ENCODE data around the gene WIPF3.
A peak's percentile ranks its signal among the peaks of the same experiment; 100 is the strongest.

WIPF3 gene

GRCh38 chr7:29918850-29919249, 112.5 kb downstream of the WIPF3 start:
- DNase-seq = no peak

GRCh38 chr7:29919790-29920189, 113.5 kb downstream of the WIPF3 start:
- DNase-seq = no peak

- no peak for DNase-seq
Measured at GRCh38 chr7:29920491-29920890, 114.2 kb downstream of the WIPF3 start.

- peak; percentile 92 to 93 for DNase-seq
Measured at GRCh38 chr7:29921404-29922010, 115.2 kb downstream of the WIPF3 start.

- no peak for DNase-seq
Measured at GRCh38 chr7:29922921-29923700, 116.8 kb downstream of the WIPF3 start.

- no peak for DNase-seq
Measured at GRCh38 chr7:29924006-29924405, 117.7 kb downstream of the WIPF3 start.

- no peak for DNase-seq
Measured at GRCh38 chr7:29924684-29925083, 118.4 kb downstream of the WIPF3 start.

GRCh38 chr7:29926216-29926615, 119.9 kb downstream of the WIPF3 start:
- DNase-seq = no peak

- no peak for DNase-seq
Measured at GRCh38 chr7:29926741-29927140, 120.4 kb downstream of the WIPF3 start.

- no peak for DNase-seq
Measured at GRCh38 chr7:29929018-29929807, 122.9 kb downstream of the WIPF3 start.

- no peak for DNase-seq
Measured at GRCh38 chr7:29935111-29935510, 128.8 kb downstream of the WIPF3 start.

- DNase-seq = no peak
Measured at GRCh38 chr7:29937132-29937531, 130.8 kb downstream of the WIPF3 start.

GRCh38 chr7:29940199-29940598, 133.9 kb downstream of the WIPF3 start:
- no peak for DNase-seq

- DNase-seq = no peak
Measured at GRCh38 chr7:29945259-29945809, 139.0 kb downstream of the WIPF3 start.

GRCh38 chr7:29946428-29947186, 140.3 kb downstream of the WIPF3 start:
- DNase-seq = peak; percentile 19 to 35

- no peak for DNase-seq
Measured at GRCh38 chr7:29948587-29948986, 142.3 kb downstream of the WIPF3 start.

- no peak for DNase-seq
Measured at GRCh38 chr7:29950480-29950879, 144.2 kb downstream of the WIPF3 start.

GRCh38 chr7:29951206-29951605, 144.9 kb downstream of the WIPF3 start:
- no peak for DNase-seq

- no peak for DNase-seq
Measured at GRCh38 chr7:29953726-29954347, 147.5 kb downstream of the WIPF3 start.

- DNase-seq = no peak
Measured at GRCh38 chr7:29955075-29955792, 148.9 kb downstream of the WIPF3 start.

GRCh38 chr7:29955799-29956486, 149.6 kb downstream of the WIPF3 start:
- DNase-seq = peak; percentile 61 to 81
